Measurements from ENCODE around the gene CCDC18. TPM values are rescaled to one million over a fixed set of nuclear protein-coding genes. Genes with fewer than 3 reads are reported as not detected.
A peak's percentile ranks its signal among the peaks of the same experiment; 100 is the strongest.
"Not testable (repeated sequence)": the region's sequence is repeated elsewhere in the genome, so short reads cannot be mapped to it uniquely, and the experiment has no call there.

CCDC18 gene
- polyA plus RNA-seq (2012; ENCODE audit: insufficient read depth, insufficient read length) = 22.2 TPM

- peak; percentile 73 for DNase-seq (ENCODE audit: low read depth, low spot score)
- peak within 1 kb of the TSS; percentile 86 for H3K4me3 ChIP-seq (ENCODE audit: low read length)
Measured at GRCh38 chr1:93180723-93181613, at the start of gene CCDC18. TSS of gene CCDC18 (plus strand) at chr1:93180724. CDS start at chr1:93183362, 2,638 bp downstream.

DNA sequence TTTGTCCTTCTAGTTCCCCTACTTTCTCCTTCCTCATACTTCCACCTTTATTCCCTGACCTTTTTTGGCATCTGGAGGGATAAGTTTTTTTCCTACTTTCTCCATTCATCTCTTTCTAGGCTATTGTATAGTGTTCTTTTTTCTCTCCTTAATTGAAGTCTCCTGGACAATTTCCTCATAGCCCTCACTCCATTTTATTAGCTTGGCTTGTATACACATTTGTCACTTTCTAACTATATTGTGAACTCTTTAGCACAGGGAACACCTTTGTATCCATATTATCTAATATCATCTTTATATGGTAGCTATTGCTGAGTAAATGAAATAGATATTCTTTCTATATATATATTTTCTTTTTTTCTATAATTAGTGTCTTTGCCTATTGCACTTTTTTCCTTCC lies 47.9 kb upstream of the CCDC18 start:
- H3K4me3 ChIP-seq (ENCODE audit: low read length) = no peak overlapping the region
- no peak for DNase-seq (ENCODE audit: low read depth, low spot score)

- no peak for DNase-seq (ENCODE audit: low read depth, low spot score)
Measured at GRCh38 chr1:93136445-93136844, 44.1 kb upstream of the CCDC18 start.

GRCh38 chr1:93137604-93138292 lies 42.8 kb upstream of the CCDC18 start:
- DNase-seq (ENCODE audit: low read depth, low spot score) = no peak
- no peak overlapping the region for H3K4me3 ChIP-seq (ENCODE audit: low read length)

More at GRCh38 chr1:93136445-93136844, 44.1 kb upstream of the CCDC18 start:
- no peak overlapping the region for H3K4me3 ChIP-seq (ENCODE audit: low read length)

- no peak for DNase-seq (ENCODE audit: low read depth, low spot score)
Measured at GRCh38 chr1:93140106-93140505, 40.4 kb upstream of the CCDC18 start.

DNA sequence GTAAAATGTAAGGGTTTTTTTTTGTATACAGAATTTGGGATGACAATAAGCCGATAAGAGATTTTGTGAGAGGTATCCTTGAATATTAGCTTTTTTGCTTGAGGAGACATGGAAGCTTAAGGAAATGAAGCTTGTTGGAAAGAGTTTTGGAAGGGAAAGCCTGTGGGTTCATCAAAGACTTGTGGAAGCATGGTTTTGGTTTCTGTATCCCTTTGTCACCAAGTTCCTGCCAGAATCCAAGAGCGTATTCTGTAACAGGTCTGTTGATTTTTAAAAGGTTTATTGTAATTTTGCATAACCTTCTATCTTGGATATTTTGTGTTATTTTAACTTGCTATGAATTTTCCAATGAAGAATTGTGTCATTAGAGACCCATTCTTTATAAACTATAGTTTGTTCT lies 38.4 kb upstream of the CCDC18 start:
- DNase-seq (ENCODE audit: low read depth, low spot score) = no peak
- no peak overlapping the region for H3K4me3 ChIP-seq (ENCODE audit: low read length)

More at GRCh38 chr1:93140106-93140505, 40.4 kb upstream of the CCDC18 start:
- H3K4me3 ChIP-seq (ENCODE audit: low read length) = no peak overlapping the region

DNA sequence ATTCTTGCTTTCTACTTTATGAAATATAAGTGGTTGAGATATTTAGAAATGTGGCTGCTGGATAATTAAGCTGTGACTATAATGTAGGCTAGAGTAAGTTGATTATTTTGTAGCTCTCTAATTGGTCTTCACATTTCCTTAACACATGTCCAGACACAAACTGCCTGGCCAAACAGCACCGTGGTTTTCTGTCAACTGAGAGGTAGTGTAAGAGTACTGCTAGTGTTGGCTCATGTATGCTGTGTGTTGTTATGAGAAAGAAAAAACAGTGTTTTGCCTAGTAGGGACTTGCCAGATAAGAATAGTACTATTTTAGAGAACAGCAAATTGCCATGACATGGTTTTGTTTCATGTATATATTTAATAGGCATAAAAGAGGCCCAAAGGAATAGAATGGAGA lies 37.4 kb upstream of the CCDC18 start:
- H3K4me3 ChIP-seq (ENCODE audit: low read length) = no peak overlapping the region
- DNase-seq (ENCODE audit: low read depth, low spot score) = no peak

- no peak for DNase-seq (ENCODE audit: low read depth, low spot score)
- H3K4me3 ChIP-seq (ENCODE audit: low read length) = no peak overlapping the region
Measured at GRCh38 chr1:93143769-93144168, 36.8 kb upstream of the CCDC18 start.

GRCh38 chr1:93148001-93148400 lies 32.5 kb upstream of the CCDC18 start:
- no peak overlapping the region for H3K4me3 ChIP-seq (ENCODE audit: low read length)
- no peak for DNase-seq (ENCODE audit: low read depth, low spot score)

GRCh38 chr1:93150729-93151128 lies 29.8 kb upstream of the CCDC18 start:
- no peak for DNase-seq (ENCODE audit: low read depth, low spot score)
- no peak overlapping the region for H3K4me3 ChIP-seq (ENCODE audit: low read length)

GRCh38 chr1:93151474-93151873 lies 29.1 kb upstream of the CCDC18 start:
- no peak overlapping the region for H3K4me3 ChIP-seq (ENCODE audit: low read length)
- no peak for DNase-seq (ENCODE audit: low read depth, low spot score)

- DNase-seq (ENCODE audit: low read depth, low spot score) = no peak
- H3K4me3 ChIP-seq (ENCODE audit: low read length) = no peak overlapping the region
Measured at GRCh38 chr1:93152835-93153234, 27.7 kb upstream of the CCDC18 start.

DNA sequence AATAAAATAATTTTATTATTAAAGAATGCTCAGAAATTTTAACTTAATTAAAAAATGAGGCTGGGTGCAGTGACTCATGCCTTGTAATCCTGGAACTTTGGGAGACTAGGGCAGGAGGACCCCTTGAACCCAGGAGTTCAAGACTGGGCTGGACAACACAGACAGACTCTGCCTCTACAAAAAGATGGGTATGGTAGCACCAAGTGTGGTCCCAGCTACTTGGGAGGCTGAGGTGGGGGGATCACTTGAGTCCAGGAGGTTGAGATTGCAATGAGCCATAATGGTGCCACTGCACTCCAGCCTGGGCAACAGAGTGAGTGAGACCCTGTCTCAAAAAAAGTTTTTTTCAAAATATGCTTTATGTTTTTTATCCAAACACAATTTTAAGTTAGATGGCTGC lies 25.6 kb upstream of the CCDC18 start:
- H3K4me3 ChIP-seq (ENCODE audit: low read length) = no peak overlapping the region
- DNase-seq (ENCODE audit: low read depth, low spot score) = no peak

- H3K4me3 ChIP-seq (ENCODE audit: low read length) = no peak overlapping the region
- DNase-seq (ENCODE audit: low read depth, low spot score) = no peak
Measured at GRCh38 chr1:93155335-93155734, 25.2 kb upstream of the CCDC18 start.

DNA sequence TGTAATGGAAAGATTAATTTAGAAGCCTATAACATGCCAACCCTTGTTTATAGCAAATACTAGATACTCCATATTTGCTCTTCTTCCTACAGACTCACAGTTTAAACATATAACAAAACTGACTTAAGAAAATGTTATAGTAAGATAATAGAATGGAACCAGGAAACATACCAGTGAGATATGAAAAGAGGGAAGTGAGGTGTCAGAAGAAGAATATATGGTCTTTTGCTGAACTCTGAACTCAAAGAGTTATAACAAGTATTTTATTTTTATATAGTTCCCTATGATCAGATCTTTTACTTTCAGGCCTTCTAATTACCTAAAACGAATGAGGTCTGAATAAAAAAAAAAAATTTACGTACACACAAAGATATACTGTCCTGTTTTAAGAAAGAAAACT lies 21.2 kb upstream of the CCDC18 start:
- no peak overlapping the region for H3K4me3 ChIP-seq (ENCODE audit: low read length)
- no peak for DNase-seq (ENCODE audit: low read depth, low spot score)

DNA sequence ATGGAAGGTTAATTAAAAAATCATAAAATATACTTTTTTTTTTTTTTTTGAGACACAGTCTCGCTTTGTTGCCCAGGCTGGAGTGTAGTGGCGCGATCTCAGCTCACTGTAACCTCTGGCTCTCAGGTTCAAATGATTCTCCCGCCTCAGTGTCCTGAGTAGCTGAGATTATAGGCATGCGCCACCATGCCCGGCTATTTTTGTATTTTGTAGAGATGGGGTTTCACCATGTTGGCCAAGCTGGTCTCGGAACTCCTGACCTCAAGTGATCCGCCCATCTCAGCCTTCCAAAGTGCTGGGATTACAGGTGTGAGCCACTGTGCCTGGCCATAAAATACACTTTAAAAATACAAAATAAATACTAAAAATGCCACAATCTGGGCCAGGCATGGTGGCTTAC lies 17.2 kb upstream of the CCDC18 start:
- H3K4me3 ChIP-seq (ENCODE audit: low read length); DNase-seq (ENCODE audit: low read depth, low spot score): not testable (repeated sequence)

DNA sequence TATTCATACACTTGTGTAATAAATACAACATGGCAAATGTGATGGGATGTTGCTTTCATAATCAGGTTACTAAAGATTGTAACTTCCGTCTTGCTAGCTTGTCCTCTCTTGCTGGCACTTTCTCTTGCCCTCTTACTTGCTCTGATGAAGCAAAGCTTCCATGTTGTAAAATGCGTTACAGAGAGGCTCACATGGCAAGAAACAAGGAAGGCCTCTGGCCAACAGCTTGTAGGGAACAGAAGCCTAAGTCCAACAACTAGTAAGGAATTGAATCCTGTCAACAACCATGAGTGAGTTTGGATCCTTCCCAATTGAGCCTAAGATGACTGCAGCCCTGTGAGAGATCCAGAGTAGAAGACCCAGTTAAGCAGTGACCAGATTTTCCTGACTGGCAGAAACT lies 15.7 kb upstream of the CCDC18 start:
- no peak for DNase-seq (ENCODE audit: low read depth, low spot score)
- H3K4me3 ChIP-seq (ENCODE audit: low read length) = no peak overlapping the region

DNA sequence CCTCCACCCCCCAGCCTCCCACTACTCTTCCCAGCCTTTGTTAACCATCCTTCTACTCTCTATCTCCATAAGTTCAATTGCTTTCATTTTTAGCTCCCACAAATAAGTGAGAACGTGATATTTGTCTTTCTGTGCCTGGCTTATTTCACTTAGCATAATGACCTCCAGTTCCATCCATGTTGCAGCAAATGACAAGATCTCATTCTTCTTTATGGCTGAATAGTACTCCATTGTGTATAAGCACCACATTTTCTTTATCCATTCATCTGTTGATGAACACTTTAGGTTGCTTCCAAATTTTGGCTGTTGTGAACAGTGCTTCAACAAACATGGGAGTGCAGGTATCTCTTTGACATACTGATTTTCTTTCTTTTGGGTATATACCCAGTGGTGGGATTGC lies 14.6 kb upstream of the CCDC18 start:
- H3K4me3 ChIP-seq (ENCODE audit: low read length); DNase-seq (ENCODE audit: low read depth, low spot score): not testable (repeated sequence)

DNA sequence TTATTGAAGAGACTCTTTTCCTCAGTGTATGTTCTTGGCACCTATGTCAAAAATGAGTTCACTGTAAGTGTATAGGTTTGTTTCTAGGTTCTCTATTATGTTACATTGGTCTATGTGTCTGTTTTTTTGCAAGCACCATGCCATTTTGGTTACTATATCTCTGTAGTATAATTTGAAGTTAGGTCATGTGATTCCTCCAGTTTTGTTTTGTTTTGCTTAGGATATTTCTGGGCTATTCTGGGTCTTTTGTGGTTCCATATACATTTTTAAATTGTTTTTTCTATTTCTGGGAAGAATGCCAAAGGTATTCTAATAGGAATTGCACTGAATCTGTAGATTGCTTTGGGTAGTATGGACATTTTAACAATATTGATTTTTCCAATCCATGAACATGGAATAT lies 13.5 kb upstream of the CCDC18 start:
- DNase-seq (ENCODE audit: low read depth, low spot score) = no peak
- H3K4me3 ChIP-seq (ENCODE audit: low read length) = no peak overlapping the region

GRCh38 chr1:93170141-93170678 lies 10.3 kb upstream of the CCDC18 start:
- not testable (repeated sequence) for DNase-seq (ENCODE audit: low read depth, low spot score); H3K4me3 ChIP-seq (ENCODE audit: low read length)
